SK-N-SH (cell line): ENCODE measurements around the gene NOL7. TPM values are rescaled to one million over a fixed set of nuclear protein-coding genes. Genes with fewer than 3 reads are reported as not detected.
A peak's percentile ranks its signal among the peaks of the same experiment; 100 is the strongest.

Experiments
- CTCF ChIA-PET: fragments of 300-600, 350-600 bp; formaldehyde crosslinking; extraction: SDS; loops from one replicate; lab custom pipeline; 2021; lab: Yijun Ruan, JAX
- POLR2A ChIA-PET: fragments of 350-600 bp; sonication (Branson Sonifier 250); formaldehyde crosslinking; extraction: SDS; loops from one replicate; lab custom pipeline; 2020; ENCODE audit warnings: antibody characterized with exemption, inconsistent platforms; lab: Yijun Ruan, JAX
- DNase-seq: peaks from one replicate; pipeline ENCODE4 v3.0.0; 2012
- H2AFZ ChIP-seq: fragments of 200-600 bp; sonication (generic); 2 replicates; pipeline ENCODE4 v1.8.1; 2016; ENCODE audit warnings: antibody characterized with exemption, mild to moderate bottlenecking, low read depth
- H3F3A ChIP-seq: fragments of 200-600 bp; sonication (generic); replicated peaks from 2 replicates; pipeline ENCODE3; 2016; ENCODE audit warnings: antibody characterized with exemption, mild to moderate bottlenecking; ENCODE audit not compliant: insufficient read depth
- H3K27ac ChIP-seq, 2 experiments: fragments of 200-500 bp in 1 of 2; fragments of 200-600 bp in 1 of 2; sonication (Bioruptor generic) in 1 of 2; sonication (generic), shearing (Covaris generic) in 1 of 2; 2 replicates each; pipeline versions ENCODE4 v1.5.1 to v1.6.1; 2014 to 2016; ENCODE audit warnings: low read depth in 2 of 2, inconsistent platforms in 1 of 2, low read length in 1 of 2, mild to moderate bottlenecking in 1 of 2, mixed read lengths in 1 of 2
- H3K27me3 ChIP-seq: fragments of 200-600 bp; sonication (generic), shearing (Covaris generic); 2 replicates; pipeline ENCODE4 v1.6.1; 2016; ENCODE audit warnings: mixed run types; ENCODE audit not compliant: insufficient read depth
- H3K36me3 ChIP-seq, 2 experiments: fragments of 200-500 bp in 1 of 2; fragments of 200-600 bp in 1 of 2; sonication (Bioruptor generic) in 1 of 2; sonication (generic) in 1 of 2; replicated peaks in 1 of 2; 2 replicates each; pipeline versions ENCODE3 to v1.5.1; 2014 to 2016; ENCODE audit warnings: low read length in 1 of 2, mild to moderate bottlenecking in 1 of 2; ENCODE audit not compliant: insufficient read depth in 2 of 2, control insufficient read depth in 1 of 2
- H3K4me1 ChIP-seq, 2 experiments: fragments of 200-500 bp in 1 of 2; fragments of 200-600 bp in 1 of 2; sonication (Bioruptor generic) in 1 of 2; sonication (generic), shearing (Covaris generic) in 1 of 2; 2 replicates each; pipeline versions ENCODE4 v1.5.1 to v1.6.1; 2014 to 2016; ENCODE audit warnings: low read depth in 1 of 2, low read length in 1 of 2, mixed run types in 1 of 2; ENCODE audit not compliant: insufficient read depth in 2 of 2, control insufficient read depth in 1 of 2
- H3K4me2 ChIP-seq: fragments of 200-600 bp; sonication (generic), shearing (Covaris generic); 2 replicates; pipeline ENCODE4 v1.6.1; 2017; ENCODE audit warnings: mixed run types
- H3K4me3 ChIP-seq, 2 experiments: fragments of 200-500 bp in 1 of 2; fragments of 200-600 bp in 1 of 2; sonication (Bioruptor generic) in 1 of 2; sonication (generic), shearing (Covaris generic) in 1 of 2; 2 replicates each; pipeline versions ENCODE4 v1.5.1 to v1.8.1; 2014 to 2016; ENCODE audit warnings: low read depth in 2 of 2, inconsistent platforms in 1 of 2, low read length in 1 of 2, mild to moderate bottlenecking in 1 of 2, mixed read lengths in 1 of 2, moderate library complexity in 1 of 2
- H3K79me2 ChIP-seq: fragments of 200-600 bp; sonication (generic); 2 replicates; pipeline ENCODE4 v1.8.1; 2017; ENCODE audit warnings: mild to moderate bottlenecking; ENCODE audit not compliant: insufficient read depth
- H3K9ac ChIP-seq: fragments of 200-600 bp; sonication (generic); 2 replicates; pipeline ENCODE4 v1.6.1; 2017; ENCODE audit warnings: mixed run types
- H3K9me2 ChIP-seq: fragments of 200-600 bp; sonication (generic); 2 replicates; pipeline ENCODE4 v1.6.1; 2017; ENCODE audit warnings: mixed run types
- H3K9me3 ChIP-seq: fragments of 200-600 bp; sonication (generic); 2 replicates; pipeline ENCODE4 v1.6.1; 2017; ENCODE audit warnings: mixed run types, mild to moderate bottlenecking, moderate library complexity
- H4K20me1 ChIP-seq: fragments of 200-600 bp; sonication (generic); 2 replicates; pipeline ENCODE4 v1.6.1; 2017; ENCODE audit warnings: mild to moderate bottlenecking, mixed run types; ENCODE audit not compliant: insufficient read depth
- CHD2 ChIP-seq: fragments of 150-350 bp; IDR thresholded peaks from 2 replicates; pipeline ENCODE4 v1.6.1; 2018; ENCODE audit warnings: low read length; ENCODE audit not compliant: partially characterized antibody
- CTCF ChIP-seq: fragments of 200-600 bp; sonication (generic); IDR thresholded peaks from 2 replicates; pipeline ENCODE4 v1.6.1; 2017; ENCODE audit warnings: antibody characterized with exemption, mild to moderate bottlenecking, moderate library complexity
- ELF1 ChIP-seq: IDR thresholded peaks from 2 replicates; pipeline ENCODE4 v1.4.0; 2012
- FOSL2 ChIP-seq: IDR thresholded peaks from 2 replicates; pipeline ENCODE4 v1.4.0; 2012; ENCODE audit warnings: low read depth, mild to moderate bottlenecking, moderate library complexity, borderline replicate concordance
- FOXJ3 ChIP-seq: sonication (generic); formaldehyde crosslinking; IDR thresholded peaks from 2 replicates; pipeline ENCODE4 v1.5.1; 2020; ENCODE audit warnings: mild to moderate bottlenecking, missing genetic modification reagents
- GABPA ChIP-seq: IDR thresholded peaks from 2 replicates; pipeline ENCODE4 v1.4.0; 2012; ENCODE audit warnings: low read depth, mild to moderate bottlenecking
- GATA2 ChIP-seq: sonication (generic); formaldehyde crosslinking; IDR thresholded peaks from 2 replicates; pipeline ENCODE4 v1.5.0; 2020; ENCODE audit warnings: mild to moderate bottlenecking, missing genetic modification reagents
- JUND ChIP-seq: IDR thresholded peaks from 2 replicates; pipeline ENCODE4 v1.4.0; 2012
- MAX ChIP-seq: IDR thresholded peaks from 2 replicates; pipeline ENCODE4 v1.4.0; 2012; ENCODE audit warnings: low read depth
- MEF2A ChIP-seq: IDR thresholded peaks from 2 replicates; pipeline ENCODE4 v1.4.0; 2012; ENCODE audit warnings: low read depth, borderline replicate concordance
- MXI1 ChIP-seq: IDR thresholded peaks from 2 replicates; pipeline ENCODE4 v1.6.1; 2012; ENCODE audit warnings: mild to moderate bottlenecking, low read depth, low read length, improper control_type of control experiment
- NFIC ChIP-seq: IDR thresholded peaks from 2 replicates; pipeline ENCODE4 v1.4.0; 2012; ENCODE audit warnings: borderline replicate concordance
- NRF1 ChIP-seq: IDR thresholded peaks from 2 replicates; pipeline ENCODE4 v1.6.1; 2012; ENCODE audit warnings: low read depth, mild to moderate bottlenecking, low read length
- PBX3 ChIP-seq: IDR thresholded peaks from 2 replicates; pipeline ENCODE4; 2012
- RAD21 ChIP-seq: IDR thresholded peaks from 2 replicates; pipeline ENCODE4 v1.6.1; 2012; ENCODE audit warnings: mild to moderate bottlenecking, low read length
- REST ChIP-seq: IDR thresholded peaks from 2 replicates; pipeline ENCODE4 v1.6.1; 2012; ENCODE audit warnings: mild to moderate bottlenecking, low read depth, low read length, moderate library complexity
- RFX5 ChIP-seq: IDR thresholded peaks from 2 replicates; pipeline ENCODE4 v1.6.1; 2012; ENCODE audit warnings: mild to moderate bottlenecking, improper control_type of control experiment, low read length
- RXRA ChIP-seq: IDR thresholded peaks from 2 replicates; pipeline ENCODE4 v1.4.0; 2012; ENCODE audit warnings: low read depth, mild to moderate bottlenecking, borderline replicate concordance
- SIN3A ChIP-seq: IDR thresholded peaks from 2 replicates; pipeline ENCODE4 v1.6.1; 2012; ENCODE audit warnings: low read depth, mild to moderate bottlenecking, low read length, moderate library complexity, borderline replicate concordance
- SMC3 ChIP-seq: IDR thresholded peaks from 2 replicates; pipeline ENCODE4 v1.6.1; 2012; ENCODE audit warnings: low read depth, low read length, improper control_type of control experiment
- TAF1 ChIP-seq: IDR thresholded peaks from 2 replicates; pipeline ENCODE4 v1.6.1; 2012; ENCODE audit warnings: low read depth, mild to moderate bottlenecking, low read length, moderate library complexity, borderline replicate concordance
- TCF12 ChIP-seq: IDR thresholded peaks from 2 replicates; pipeline ENCODE4 v1.4.0; 2012
- USF1 ChIP-seq: IDR thresholded peaks from 2 replicates; pipeline ENCODE4 v1.4.0; 2012; ENCODE audit warnings: low read depth, borderline replicate concordance
- USF2 ChIP-seq: fragments of 150-350 bp; IDR thresholded peaks from 2 replicates; pipeline ENCODE4 v1.6.1; 2017; ENCODE audit warnings: antibody characterized with exemption, low read length, low read depth, borderline replicate concordance
- YY1 ChIP-seq: IDR thresholded peaks from 2 replicates; pipeline ENCODE4 v1.4.0; 2012; ENCODE audit warnings: low read depth, mild to moderate bottlenecking
- WGBS: methylation state at CpG from one replicate; pipeline ENCODE4 v1.1.6; 2017; ENCODE audit warnings: low lambda C conversion rate; 5-methylcytosine and 5-hydroxymethylcytosine counted together
- polyA plus RNA-seq, 3 experiments: library from polyadenylated mRNA; depleted of rRNA; stranded (reverse); fragments of >200 nt; gene quantifications; 2 replicates each; pipeline ENCODE4 v1.2.3, GENCODE V29; 2012

NOL7 gene
- polyA plus RNA-seq, 1 of the 3 experiments (the other 2 are of a cell fraction) = 103 TPM

- peak; percentile 81 for DNase-seq
- ChIA-PET CTCF (interaction anchor here (0.6 to 6.0 kb wide), 49 partner anchors 9 to 1949 kb away, joined by 3 to 48 read pairs (median 4); partner anchors contain the start of genes GFOD1, NOL7 and TBC1D7), POLR2A (interaction anchor here (0.7 to 2.3 kb wide), 8 partner anchors 13 to 246 kb away, joined by 3 to 33 read pairs (median 3); partner anchors contain the start of genes GFOD1, NOL7 and TBC1D7)
- 0 out of 2 replicates have a peak, but pooled peaks cover 3% of the 10 kb centered on the region for H3K9me3 ChIP-seq
- H4K20me1 ChIP-seq = no peaks in the 10 kb centered on the region
- H3K36me3 ChIP-seq = peaks cover 3 to 12% of the 10 kb centered on the region in 2 experiments
- WGBS = 1% methylated on average over 29 of the region's 52 CpGs
- H3K9me2 ChIP-seq = no peaks in the 10 kb centered on the region
- H3K4me3 ChIP-seq = peak within 1 kb of the TSS; percentile 75 to 83
- peak within 1 kb of the TSS; percentile 94 for H3K9ac ChIP-seq
- H3K79me2 ChIP-seq = peaks cover 8% of the 10 kb centered on the region; the same call in 1 of the 2 replicates
- peak within 1 kb of the TSS; percentile 95 for H3K4me2 ChIP-seq
- H3F3A ChIP-seq = peaks cover 19% of the 10 kb centered on the region
- H2AFZ ChIP-seq = peak within 1 kb of the TSS; percentile 90
- peaks cover 0 to 7% of the 10 kb centered on the region in 2 experiments; a peak in 2 of 4 replicates for H3K4me1 ChIP-seq
- H3K27me3 ChIP-seq = no peaks in the 10 kb centered on the region
- peak within 1 kb of the TSS; percentile 90 to 92 for H3K27ac ChIP-seq
- peak; percentile 56 for TF ChIP-seq TAF1
- peak; percentile 60 for TF ChIP-seq ELF1
- TF ChIP-seq YY1 = 0 out of 2 replicates have a peak, but pooled peaks have one; percentile 24
- TF ChIP-seq JUND = no peak
- TF ChIP-seq RXRA = no peak
- no peak for TF ChIP-seq FOSL2
- no peak for TF ChIP-seq GATA2 (CRISPR knock-in tag)
- no peak for TF ChIP-seq RAD21
- no peak; the same call in 1 of the 2 replicates for TF ChIP-seq CTCF
- no peak for TF ChIP-seq GABPA
- TF ChIP-seq NFIC = no peak
- TF ChIP-seq REST = 0 out of 2 replicates have a peak, but pooled peaks have one; percentile 3
- TF ChIP-seq USF2 = no peak
- TF ChIP-seq MXI1 = peak; percentile 76
- TF ChIP-seq SMC3 = no peak
- TF ChIP-seq PBX3 = 0 out of 2 replicates have a peak, but pooled peaks have one; percentile 9
- no peak for TF ChIP-seq TCF12
- peak; percentile 77; the same call in 1 of the 2 replicates for TF ChIP-seq MAX
- peak; percentile 30; the same call in 1 of the 2 replicates for TF ChIP-seq SIN3A
- no peak for TF ChIP-seq CHD2
- no peak for TF ChIP-seq FOXJ3 (CRISPR knock-in tag)
- no peak for TF ChIP-seq MEF2A
- TF ChIP-seq RFX5 = no peak
- TF ChIP-seq NRF1 = no peak
- no peak for TF ChIP-seq USF1
These were observed 40.4 kb upstream of the NOL7 start, which contains the start of gene SIRT5 for GRCh38 chr6:13574571-13575376. Gene SIRT5, plus strand, starts transcription at chr6:13574601. Its CDS starts 9,510 bp downstream, at chr6:13584111.
